GM23248 (cell line): Measurements from ENCODE around the gene ZNF692. TPM values are rescaled to one million over a fixed set of nuclear protein-coding genes. Genes with fewer than 3 reads are reported as not detected.

Experiments
- DNase-seq: peaks from one replicate; pipeline ENCODE4 v3.0.0-alpha.2; 2015
- H2AFZ ChIP-seq: fragments of 200-600 bp; sonication (generic); 2 replicates; pipeline ENCODE4 v1.6.1; 2016; ENCODE audit warnings: antibody characterized with exemption
- H3F3A ChIP-seq: fragments of 200-600 bp; sonication (generic); 2 replicates; pipeline ENCODE4 v1.6.1; 2016; ENCODE audit warnings: mild to moderate bottlenecking, antibody characterized with exemption, mixed run types; ENCODE audit not compliant: insufficient read depth
- H3K27ac ChIP-seq: fragments of 200-600 bp; sonication (generic); 2 replicates; pipeline ENCODE4 v1.5.1; 2016; ENCODE audit warnings: mild to moderate bottlenecking
- H3K27me3 ChIP-seq: fragments of 200-600 bp; sonication (generic); replicated peaks from 2 replicates; pipeline ENCODE4 v1.6.1; 2016; ENCODE audit warnings: mild to moderate bottlenecking; ENCODE audit not compliant: insufficient read depth
- H3K36me3 ChIP-seq: fragments of 200-600 bp; sonication (generic); 2 replicates; pipeline ENCODE4 v1.6.1; 2016; ENCODE audit warnings: low read depth, mild to moderate bottlenecking
- H3K4me1 ChIP-seq: fragments of 200-600 bp; sonication (generic); 2 replicates; pipeline ENCODE4 v1.6.1; 2016; ENCODE audit warnings: mild to moderate bottlenecking; ENCODE audit not compliant: insufficient read depth
- H3K4me2 ChIP-seq: fragments of 200-600 bp; sonication (generic); one replicate; pipeline ENCODE4 v1.6.1; 2016; ENCODE audit warnings: mild to moderate bottlenecking; ENCODE audit not compliant: unreplicated experiment
- H3K4me3 ChIP-seq: fragments of 200-600 bp; sonication (generic); 2 replicates; pipeline ENCODE4 v1.5.1; 2016; ENCODE audit warnings: mild to moderate bottlenecking
- H3K79me2 ChIP-seq: fragments of 200-600 bp; sonication (generic); 2 replicates; pipeline ENCODE4 v1.6.1; 2016; ENCODE audit warnings: mild to moderate bottlenecking; ENCODE audit not compliant: insufficient read depth
- H3K9ac ChIP-seq: fragments of 200-600 bp; sonication (generic); 2 replicates; pipeline ENCODE4 v1.6.1; 2016; ENCODE audit warnings: mild to moderate bottlenecking
- H3K9me2 ChIP-seq: fragments of 200-600 bp; sonication (generic); 2 replicates; pipeline ENCODE4 v1.6.1; 2016; ENCODE audit warnings: mixed run types, mild to moderate bottlenecking, moderate library complexity; ENCODE audit not compliant: insufficient read depth
- H3K9me3 ChIP-seq: fragments of 200-600 bp; sonication (generic); one replicate; pipeline ENCODE4 v1.6.1; 2017; ENCODE audit warnings: low read depth
- H4K20me1 ChIP-seq: fragments of 200-600 bp; sonication (generic); 2 replicates; pipeline ENCODE4 v1.6.0; 2016; ENCODE audit not compliant: insufficient read depth
- EZH2 ChIP-seq: fragments of 200-600 bp; sonication (generic); IDR thresholded peaks from 2 replicates; pipeline ENCODE4 v1.6.1; 2018; ENCODE audit warnings: antibody characterized with exemption, mild to moderate bottlenecking; ENCODE audit not compliant: insufficient read depth, poor library complexity, severe bottlenecking
- EZH2phosphoT487 ChIP-seq: fragments of 200-600 bp; sonication (generic); IDR thresholded peaks from 2 replicates; pipeline ENCODE4 v1.6.1; 2018; ENCODE audit warnings: antibody characterized with exemption, moderate library complexity, mild to moderate bottlenecking, low read depth; ENCODE audit not compliant: insufficient read depth
- WGBS, 2 experiments: methylation state at CpG; one replicate each; pipeline ENCODE4 v1.1.6; 2015 to 2017; ENCODE audit warnings: low lambda C conversion rate in 2 of 2, low coverage in 1 of 2; ENCODE audit errors: missing lambda C conversion rate in 2 of 2; 5-methylcytosine and 5-hydroxymethylcytosine counted together
- in situ Hi-C: fragments of 300-500 bp; cut with MboI; formaldehyde crosslinking; loops from 2 replicates; pipeline ENCODE4 v1.15.0; 2020
- polyA plus RNA-seq: library from polyadenylated mRNA; unstranded; fragments of >200 nt; fragmentation: Nextera tagmentation; extraction: Ambion mirVana; gene quantifications from 2 replicates; pipeline ENCODE4 v1.2.1, GENCODE V29; 2016
- total RNA-seq: library from RNA; depleted of rRNA; stranded (reverse); fragments of >200 nt; shearing (Covaris generic); gene quantifications from 2 replicates; pipeline ENCODE4 v1.2.3, GENCODE V29; 2014

The ZNF692 gene
- total and polyA plus RNA-seq, 2 experiments from 2014 or later = 16.2 to 17.0 TPM

- no peak overlapping the region for H3K4me2 ChIP-seq
- TF ChIP-seq EZH2phosphoT487 (no peak), EZH2 (no peak)
- no peak overlapping the region for H2AFZ ChIP-seq
- 87 to 90% methylated on average over 9 of the region's 9 CpGs for WGBS, 2 experiments
- DNase-seq = no peak
- no peaks in the 10 kb centered on the region for H4K20me1 ChIP-seq
- in situ Hi-C loops = no loop called here
- H3K27me3 ChIP-seq = no peaks in the 10 kb centered on the region
- H3K4me3 ChIP-seq = no peak overlapping the region
- no peaks in the 10 kb centered on the region for H3K9me3 ChIP-seq
- H3K36me3 ChIP-seq = peaks cover 15% of the 10 kb centered on the region; the same call in 1 of the 2 replicates
- peaks cover 6% of the 10 kb centered on the region for H3F3A ChIP-seq
- peaks cover 3% of the 10 kb centered on the region; the same call in 1 of the 2 replicates for H3K4me1 ChIP-seq
- no peak overlapping the region for H3K27ac ChIP-seq
- peaks cover 7% of the 10 kb centered on the region for H3K79me2 ChIP-seq
- H3K9me2 ChIP-seq = no peaks in the 10 kb centered on the region
- no peak overlapping the region for H3K9ac ChIP-seq
Measured at GRCh38 chr1:248850124-248850523, 8.8 kb downstream of the ZNF692 start.

- no peak for DNase-seq
- H3K9me2 ChIP-seq = no peaks in the 10 kb centered on the region
- peaks cover 15% of the 10 kb centered on the region; the same call in 1 of the 2 replicates for H3K36me3 ChIP-seq
- no peak overlapping the region for H3K27ac ChIP-seq
- peaks cover 12% of the 10 kb centered on the region for H3K79me2 ChIP-seq
- TF ChIP-seq EZH2phosphoT487 = no peak
- no peak for TF ChIP-seq EZH2
- 74 to 78% methylated on average over 3 of the region's 3 CpGs for WGBS, 2 experiments
- H3F3A ChIP-seq = peaks cover 6% of the 10 kb centered on the region
- H3K9ac ChIP-seq = no peak overlapping the region
- no peaks in the 10 kb centered on the region for H4K20me1 ChIP-seq
- no peak overlapping the region for H3K4me2 ChIP-seq
- no peaks in the 10 kb centered on the region for H3K27me3 ChIP-seq
- H3K4me1 ChIP-seq = peaks cover 3% of the 10 kb centered on the region; the same call in 1 of the 2 replicates
- H3K9me3 ChIP-seq = no peaks in the 10 kb centered on the region
- in situ Hi-C loops = no loop called here
- H2AFZ ChIP-seq = no peak overlapping the region
- H3K4me3 ChIP-seq = no peak overlapping the region
Measured at GRCh38 chr1:248849637-248850036, 9.2 kb downstream of the ZNF692 start.

GRCh38 chr1:248849152-248849551 is 9.7 kb downstream of the ZNF692 start:
- Histone ChIP-seq H3K79me2 (peaks cover 17% of the 10 kb centered on the region), H3K9me2 (no peaks in the 10 kb centered on the region), H3K27ac (no peak overlapping the region), H3K4me2 (no peak overlapping the region), H4K20me1 (no peaks in the 10 kb centered on the region), H2AFZ (no peak overlapping the region), H3K4me1 (peaks cover 3% of the 10 kb centered on the region; the same call in 1 of the 2 replicates), H3K9me3 (no peaks in the 10 kb centered on the region), H3K36me3 (peaks cover 15% of the 10 kb centered on the region; the same call in 1 of the 2 replicates), H3K4me3 (no peak overlapping the region), H3K27me3 (no peaks in the 10 kb centered on the region), H3K9ac (no peak overlapping the region), H3F3A (peaks cover 6% of the 10 kb centered on the region)
- WGBS, 2 experiments = 96 to 100% methylated on average over 3 of the region's 3 CpGs
- no peak for DNase-seq
- in situ Hi-C loops = no loop called here
- TF ChIP-seq EZH2phosphoT487 = no peak
- TF ChIP-seq EZH2 = no peak

- in situ Hi-C loops = no loop called here
- WGBS, 2 experiments = 88 to 91% methylated on average over 8 of the region's 8 CpGs
- Histone ChIP-seq H3K9me2 (no peaks in the 10 kb centered on the region), H3K4me3 (no peak overlapping the region), H4K20me1 (no peaks in the 10 kb centered on the region), H3K9me3 (no peaks in the 10 kb centered on the region), H3K4me2 (no peak overlapping the region), H3K4me1 (peaks cover 3% of the 10 kb centered on the region; the same call in 1 of the 2 replicates), H3F3A (peaks cover 5% of the 10 kb centered on the region), H3K36me3 (peaks cover 15% of the 10 kb centered on the region; the same call in 1 of the 2 replicates), H3K9ac (no peak overlapping the region), H3K27ac (no peak overlapping the region), H3K79me2 (peaks cover 23% of the 10 kb centered on the region), H3K27me3 (no peaks in the 10 kb centered on the region), H2AFZ (no peak overlapping the region)
- TF ChIP-seq EZH2phosphoT487 (no peak), EZH2 (no peak)
- no peak for DNase-seq
Measured at GRCh38 chr1:248848602-248849001, 10.3 kb downstream of the ZNF692 start.
